MM.1S (cell line): ENCODE results near the gene ARL15.

ENCODE experiments used
- CTCF ChIP-seq: fragments of 300-600 bp; sonication (generic); IDR thresholded peaks from 2 replicates; pipeline ENCODE4 v1.5.1; 2016; ENCODE audit warnings: antibody characterized with exemption, low read length, mixed read lengths
- EZH2 ChIP-seq: fragments of 300-600 bp; sonication (generic); optimal IDR thresholded peaks from 2 replicates; pipeline ENCODE3; 2017; ENCODE audit warnings: low read depth, mild to moderate bottlenecking, antibody characterized with exemption, low read length, mixed read lengths
- EZH2phosphoT487 ChIP-seq: fragments of 300-600 bp; sonication (generic); IDR thresholded peaks from 2 replicates; pipeline ENCODE4 v1.6.1; 2018; ENCODE audit warnings: antibody characterized with exemption, low read length

- TF ChIP-seq CTCF (no peak), EZH2 (no peak), EZH2phosphoT487 (no peak)
These were observed 308.2 kb downstream of the ARL15 start for GRCh38 chr5:54001976-54002775.
